Tibial artery (tissue), 4 donors: ENCODE measurements around the gene DCAF8L2.
"Not testable (repeated sequence)": the region's sequence is repeated elsewhere in the genome, so short reads cannot be mapped to it uniquely, and the experiment has no call there.

Source experiments
- DNase-seq, 2 donors: peaks; one replicate each; pipeline ENCODE4 v3.0.0-alpha.2; 2019
- H3K27ac ChIP-seq, 2 donors: fragments of 200-600 bp; sonication (generic) in 1 of 2; 1 replicate in 1 of 2; 2 replicates in 1 of 2; pipeline ENCODE4 v1.5.1; 2018 to 2019; ENCODE audit warnings: mild to moderate bottlenecking in 1 of 2
- H3K27me3 ChIP-seq, 2 donors: fragments of 200-600 bp; sonication (generic) in 1 of 2; one replicate each; pipeline versions ENCODE4 v1.5.1 to v1.6.0; 2016 to 2019
- H3K36me3 ChIP-seq, 3 donors: fragments of 200-600 bp; sonication (generic) in 2 of 3; one replicate each; pipeline ENCODE4 v1.5.1; 2016 to 2019; ENCODE audit warnings: mild to moderate bottlenecking in 2 of 3
- H3K4me1 ChIP-seq, 4 donors: fragments of 200-600 bp; sonication (generic) in 2 of 4; 1 replicate in 3 of 4; 2 replicates in 1 of 4; pipeline ENCODE4 v1.5.1; 2016 to 2019
- H3K4me3 ChIP-seq, 2 donors: fragments of 200-600 bp; sonication (generic) in 1 of 2; 1 replicate in 1 of 2; 2 replicates in 1 of 2; pipeline ENCODE4 v1.5.1; 2018 to 2019; ENCODE audit warnings: mild to moderate bottlenecking in 2 of 2
- H3K9me3 ChIP-seq, 3 donors: fragments of 200-600 bp; sonication (generic) in 1 of 3; one replicate each; pipeline ENCODE4 v1.5.1; 2016 to 2019
- CTCF ChIP-seq, 2 experiments: fragments of 200-600 bp in 1 of 2; fragments of 450-650 bp in 1 of 2; IDR thresholded peaks; one replicate each; pipeline ENCODE4 v1.5.1; 2017 to 2019; ENCODE audit warnings: antibody characterized with exemption in 2 of 2, mild to moderate bottlenecking in 1 of 2, moderate library complexity in 1 of 2
- intact Hi-C: fragments of 100-400 bp; cut with DNase I; formaldehyde crosslinking; loops from one replicate; pipeline ENCODE4 v1.15.0; 2023; ENCODE audit warnings: low total_unique reads

DCAF8L2 gene

GRCh38 chrX:27706526-27706925 is 116.4 kb downstream of the DCAF8L2 start:
- no peaks in the 10 kb centered on the region for H3K9me3 ChIP-seq
- H3K27me3 ChIP-seq = no peaks in the 10 kb centered on the region
- H3K27ac ChIP-seq = no peak overlapping the region
- TF ChIP-seq CTCF (IDR thresholded peaks at IDR 0.05) = no peak
- DNase-seq = no peak
- intact Hi-C loops = no loop called here
- H3K4me3 ChIP-seq = no peak overlapping the region
- no peaks in the 10 kb centered on the region for H3K4me1 ChIP-seq
- no peaks in the 10 kb centered on the region for H3K36me3 ChIP-seq

GRCh38 chrX:27715610-27716009 is 125.5 kb downstream of the DCAF8L2 start:
- no peak overlapping the region for H3K27ac ChIP-seq
- DNase-seq = no peak
- no peaks in the 10 kb centered on the region for H3K36me3 ChIP-seq
- no peak overlapping the region for H3K4me3 ChIP-seq
- H3K9me3 ChIP-seq = no peaks in the 10 kb centered on the region
- no peaks in the 10 kb centered on the region for H3K27me3 ChIP-seq
- no peak for TF ChIP-seq CTCF (IDR thresholded peaks at IDR 0.05)
- no peaks in the 10 kb centered on the region for H3K4me1 ChIP-seq
- intact Hi-C loops = no loop called here

GRCh38 chrX:27728291-27728690 is 138.1 kb downstream of the DCAF8L2 start:
- no peaks in the 10 kb centered on the region for H3K9me3 ChIP-seq

GRCh38 chrX:27731962-27732361 is 141.8 kb downstream of the DCAF8L2 start:
- no peak for TF ChIP-seq CTCF (IDR thresholded peaks at IDR 0.05)
- intact Hi-C loops = no loop called here
- no peaks in the 10 kb centered on the region for H3K36me3 ChIP-seq

More at GRCh38 chrX:27728291-27728690, 138.1 kb downstream of the DCAF8L2 start:
- no peak for TF ChIP-seq CTCF (IDR thresholded peaks at IDR 0.05)
- Histone ChIP-seq H3K4me1 (no peaks in the 10 kb centered on the region), H3K27me3 (no peaks in the 10 kb centered on the region), H3K36me3 (no peaks in the 10 kb centered on the region), H3K4me3 (no peak overlapping the region), H3K27ac (no peak overlapping the region)
- DNase-seq = no peak
- intact Hi-C loops = no loop called here

GRCh38 chrX:27735914-27736313 is 145.8 kb downstream of the DCAF8L2 start:
- Histone ChIP-seq H3K27ac (no peak overlapping the region), H3K4me1 (no peaks in the 10 kb centered on the region), H3K36me3 (no peaks in the 10 kb centered on the region), H3K27me3 (no peaks in the 10 kb centered on the region), H3K4me3 (no peak overlapping the region), H3K9me3 (no peaks in the 10 kb centered on the region)
- intact Hi-C loops = no loop called here
- TF ChIP-seq CTCF (IDR thresholded peaks at IDR 0.05) = no peak
- no peak for DNase-seq

More at GRCh38 chrX:27731962-27732361, 141.8 kb downstream of the DCAF8L2 start:
- H3K4me3 ChIP-seq = no peak overlapping the region
- no peaks in the 10 kb centered on the region for H3K4me1 ChIP-seq
- H3K27me3 ChIP-seq = no peaks in the 10 kb centered on the region
- no peaks in the 10 kb centered on the region for H3K9me3 ChIP-seq
- no peak for DNase-seq
- H3K27ac ChIP-seq = no peak overlapping the region

GRCh38 chrX:27740933-27741332 is 150.8 kb downstream of the DCAF8L2 start:
- H3K36me3 ChIP-seq = no peaks in the 10 kb centered on the region
- DNase-seq = no peak
- TF ChIP-seq CTCF (IDR thresholded peaks at IDR 0.05) = no peak
- no peaks in the 10 kb centered on the region for H3K4me1 ChIP-seq
- H3K27me3 ChIP-seq = no peaks in the 10 kb centered on the region
- H3K9me3 ChIP-seq = no peaks in the 10 kb centered on the region
- H3K27ac ChIP-seq = no peak overlapping the region
- intact Hi-C loops = no loop called here
- no peak overlapping the region for H3K4me3 ChIP-seq

- H3K36me3 ChIP-seq, H3K27me3 ChIP-seq, H3K4me1 ChIP-seq, H3K27ac ChIP-seq, intact Hi-C loops, H3K4me3 ChIP-seq, DNase-seq, H3K9me3 ChIP-seq: not testable (repeated sequence)
Measured at GRCh38 chrX:27743521-27743920, 153.4 kb downstream of the DCAF8L2 start.
